ENCODE data around the gene SH3RF3. TPM values are rescaled to one million over a fixed set of nuclear protein-coding genes. Genes with fewer than 3 reads are reported as not detected.
A peak's percentile ranks its signal among the peaks of the same experiment; 100 is the strongest.

SH3RF3 gene
- total RNA-seq, 1 donor from 2014 or later = 2.1 TPM

DNA sequence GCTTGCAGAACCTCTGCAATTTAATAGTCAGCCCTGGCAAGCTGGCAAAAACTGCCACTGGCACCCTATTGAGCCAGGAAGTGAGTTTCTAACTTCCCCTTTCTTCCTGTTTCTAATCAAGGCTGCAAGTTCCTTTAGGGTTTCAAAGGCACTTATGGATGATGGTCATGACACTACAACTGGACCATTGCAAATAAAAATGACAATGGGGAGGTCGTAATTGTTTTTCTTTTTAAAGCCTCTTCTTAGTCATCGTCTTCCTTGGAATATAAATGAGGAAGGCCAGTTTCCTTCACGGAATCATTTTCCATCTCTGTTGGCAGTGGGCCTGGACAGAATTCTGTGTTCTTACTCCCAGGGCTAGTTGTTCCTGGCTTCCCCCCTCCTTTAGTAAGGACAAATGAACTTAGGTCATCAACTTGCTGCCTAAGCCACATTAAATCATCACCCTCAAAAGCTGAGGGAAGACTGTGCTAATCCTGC lies 35.8 kb downstream of the SH3RF3 start:
- no peak overlapping the region for H3K4me3 ChIP-seq (ENCODE audit: low read length in 3 of 3)
- peaks cover 27 to 47% (median 29%) of the 10 kb centered on the region in 3 donors for H3K4me1 ChIP-seq (ENCODE audit: control insufficient read depth in 3 of 3, insufficient read depth in 3 of 3, low read length in 3 of 3)
- H3K9me3 ChIP-seq (ENCODE audit: control insufficient read depth in 3 of 3, low read length in 3 of 3) = no peaks in the 10 kb centered on the region
- H3K36me3 ChIP-seq (ENCODE audit: control insufficient read depth in 3 of 3, insufficient read depth in 3 of 3, low read length in 3 of 3) = no peaks in the 10 kb centered on the region
- H3K27me3 ChIP-seq (ENCODE audit: control insufficient read depth in 3 of 3, insufficient read depth in 3 of 3, low read length in 3 of 3) = no peaks in the 10 kb centered on the region
- H3K9ac ChIP-seq (ENCODE audit: low read depth in 1 of 3, low read length in 3 of 3) = peak overlapping the region in 1 of 3 donors; percentile 24
- peak overlapping the region; percentile 9 for H3K27ac ChIP-seq (ENCODE audit: low read depth, low read length)

DNA sequence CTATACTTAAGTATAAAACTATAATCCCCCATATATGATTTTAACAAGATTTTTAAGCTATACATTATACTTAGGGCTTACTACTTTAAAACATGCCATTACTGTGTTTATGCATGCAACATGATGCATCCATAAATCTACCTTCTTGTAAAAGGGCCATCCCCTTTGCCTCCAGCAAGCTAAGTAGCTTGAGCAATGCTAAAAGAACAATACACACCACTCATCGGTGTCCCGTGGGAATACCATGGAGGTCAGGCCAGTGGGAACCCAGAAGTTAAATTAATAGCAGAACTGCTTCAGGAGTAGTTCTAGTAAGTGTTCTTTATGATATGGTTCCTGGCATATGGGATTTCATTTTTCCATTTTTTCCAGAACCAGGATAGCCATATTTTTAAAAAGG lies 37.8 kb downstream of the SH3RF3 start:
- H3K9ac ChIP-seq (ENCODE audit: low read depth in 1 of 3, low read length in 3 of 3) = no peak overlapping the region

DNA sequence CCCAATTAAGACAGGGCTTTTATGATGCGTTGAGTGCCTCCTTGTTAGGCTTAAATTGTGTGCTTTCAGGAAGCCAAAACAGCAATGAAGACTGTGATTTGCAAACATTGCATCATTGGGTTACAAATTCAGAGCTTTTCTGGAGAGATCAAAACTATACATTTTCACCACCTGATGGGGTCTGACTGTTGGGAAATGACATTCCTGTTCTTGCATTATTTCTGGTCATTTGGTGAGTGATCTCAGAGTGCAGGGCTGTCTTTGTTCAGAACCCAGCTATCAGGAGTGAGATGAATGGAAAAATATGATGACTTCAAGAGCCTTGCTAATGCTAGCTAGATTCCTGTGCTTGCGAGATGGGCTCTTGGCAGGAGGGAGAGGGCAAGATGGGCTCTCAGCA lies 39.1 kb downstream of the SH3RF3 start:
- Histone ChIP-seq H3K27ac (ENCODE audit: low read depth, low read length) (no peak overlapping the region), H3K4me1 (ENCODE audit: control insufficient read depth in 3 of 3, insufficient read depth in 3 of 3, low read length in 3 of 3) (peaks cover 41 to 56% (median 47%) of the 10 kb centered on the region in 3 donors), H3K27me3 (ENCODE audit: control insufficient read depth in 3 of 3, insufficient read depth in 3 of 3, low read length in 3 of 3) (no peaks in the 10 kb centered on the region)

More for the DNA sequence above, 37.8 kb downstream of the SH3RF3 start:
- Histone ChIP-seq H3K4me1 (ENCODE audit: control insufficient read depth in 3 of 3, insufficient read depth in 3 of 3, low read length in 3 of 3) (peaks cover 31 to 49% (median 39%) of the 10 kb centered on the region in 3 donors), H3K27ac (ENCODE audit: low read depth, low read length) (no peak overlapping the region), H3K4me3 (ENCODE audit: low read length in 3 of 3) (no peak overlapping the region), H3K36me3 (ENCODE audit: control insufficient read depth in 3 of 3, insufficient read depth in 3 of 3, low read length in 3 of 3) (no peaks in the 10 kb centered on the region), H3K9me3 (ENCODE audit: control insufficient read depth in 3 of 3, low read length in 3 of 3) (no peaks in the 10 kb centered on the region), H3K27me3 (ENCODE audit: control insufficient read depth in 3 of 3, insufficient read depth in 3 of 3, low read length in 3 of 3) (no peaks in the 10 kb centered on the region)

DNA sequence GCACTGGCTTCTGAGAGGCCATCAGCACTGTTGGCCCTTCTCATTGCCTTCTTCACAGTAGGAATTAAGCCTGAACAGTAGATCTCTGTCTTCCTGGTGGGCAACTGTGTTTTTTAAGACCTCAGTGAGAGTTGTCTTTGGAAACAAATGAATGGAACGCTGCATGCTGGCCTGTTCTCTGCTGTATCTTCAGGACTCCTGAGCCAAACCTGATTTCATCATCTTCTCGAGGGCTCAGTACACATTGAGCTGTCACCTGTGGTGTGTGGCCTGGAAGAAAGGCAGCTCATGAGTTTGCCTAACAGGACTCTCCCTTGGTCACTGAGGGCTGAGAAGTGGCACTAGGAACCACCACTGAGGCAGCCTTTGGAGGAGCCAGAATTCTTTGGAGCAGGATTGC lies 39.7 kb downstream of the SH3RF3 start:
- Histone ChIP-seq H3K9ac (ENCODE audit: low read depth in 1 of 3, low read length in 3 of 3) (peak overlapping the region in 1 of 3 donors; percentile 17), H3K27me3 (ENCODE audit: control insufficient read depth in 3 of 3, insufficient read depth in 3 of 3, low read length in 3 of 3) (no peaks in the 10 kb centered on the region), H3K27ac (ENCODE audit: low read depth, low read length) (no peak overlapping the region), H3K9me3 (ENCODE audit: control insufficient read depth in 3 of 3, low read length in 3 of 3) (no peaks in the 10 kb centered on the region), H3K4me3 (ENCODE audit: low read length in 3 of 3) (no peak overlapping the region), H3K4me1 (ENCODE audit: control insufficient read depth in 3 of 3, insufficient read depth in 3 of 3, low read length in 3 of 3) (peaks cover 45 to 58% (median 52%) of the 10 kb centered on the region in 3 donors), H3K36me3 (ENCODE audit: control insufficient read depth in 3 of 3, insufficient read depth in 3 of 3, low read length in 3 of 3) (no peaks in the 10 kb centered on the region)

More for the DNA sequence above, 39.1 kb downstream of the SH3RF3 start:
- Histone ChIP-seq H3K9ac (ENCODE audit: low read depth in 1 of 3, low read length in 3 of 3) (no peak overlapping the region), H3K9me3 (ENCODE audit: control insufficient read depth in 3 of 3, low read length in 3 of 3) (no peaks in the 10 kb centered on the region), H3K4me3 (ENCODE audit: low read length in 3 of 3) (no peak overlapping the region), H3K36me3 (ENCODE audit: control insufficient read depth in 3 of 3, insufficient read depth in 3 of 3, low read length in 3 of 3) (no peaks in the 10 kb centered on the region)

DNA sequence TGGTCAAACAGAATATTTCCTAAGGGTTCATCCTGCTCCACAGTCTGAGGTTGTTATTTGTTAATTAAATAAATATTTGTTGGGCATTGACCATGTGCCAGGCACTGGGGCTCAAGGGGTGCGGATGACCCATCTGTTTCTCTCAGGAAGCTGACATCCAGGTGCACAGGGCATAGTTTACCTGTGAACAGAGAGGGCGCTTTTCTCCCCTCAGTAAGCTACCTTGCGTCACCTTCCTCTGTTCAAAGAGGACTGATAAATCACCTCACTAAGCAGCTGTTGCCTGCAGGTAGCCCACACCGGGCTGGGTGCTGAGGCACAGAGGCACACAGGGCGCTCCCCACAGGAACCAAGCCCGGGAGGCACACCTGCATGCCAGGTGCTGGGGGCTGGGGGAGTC lies 41.6 kb downstream of the SH3RF3 start:
- Histone ChIP-seq H3K27ac (ENCODE audit: low read depth, low read length) (no peak overlapping the region), H3K4me3 (ENCODE audit: low read length in 3 of 3) (no peak overlapping the region), H3K36me3 (ENCODE audit: control insufficient read depth in 3 of 3, insufficient read depth in 3 of 3, low read length in 3 of 3) (no peaks in the 10 kb centered on the region), H3K9ac (ENCODE audit: low read depth in 1 of 3, low read length in 3 of 3) (peak overlapping the region in 1 of 3 donors; percentile 60), H3K4me1 (ENCODE audit: control insufficient read depth in 3 of 3, insufficient read depth in 3 of 3, low read length in 3 of 3) (peaks cover 35 to 58% (median 51%) of the 10 kb centered on the region in 3 donors), H3K27me3 (ENCODE audit: control insufficient read depth in 3 of 3, insufficient read depth in 3 of 3, low read length in 3 of 3) (no peaks in the 10 kb centered on the region), H3K9me3 (ENCODE audit: control insufficient read depth in 3 of 3, low read length in 3 of 3) (peaks cover 0 to 2% (median 0%) of the 10 kb centered on the region in 3 donors)

DNA sequence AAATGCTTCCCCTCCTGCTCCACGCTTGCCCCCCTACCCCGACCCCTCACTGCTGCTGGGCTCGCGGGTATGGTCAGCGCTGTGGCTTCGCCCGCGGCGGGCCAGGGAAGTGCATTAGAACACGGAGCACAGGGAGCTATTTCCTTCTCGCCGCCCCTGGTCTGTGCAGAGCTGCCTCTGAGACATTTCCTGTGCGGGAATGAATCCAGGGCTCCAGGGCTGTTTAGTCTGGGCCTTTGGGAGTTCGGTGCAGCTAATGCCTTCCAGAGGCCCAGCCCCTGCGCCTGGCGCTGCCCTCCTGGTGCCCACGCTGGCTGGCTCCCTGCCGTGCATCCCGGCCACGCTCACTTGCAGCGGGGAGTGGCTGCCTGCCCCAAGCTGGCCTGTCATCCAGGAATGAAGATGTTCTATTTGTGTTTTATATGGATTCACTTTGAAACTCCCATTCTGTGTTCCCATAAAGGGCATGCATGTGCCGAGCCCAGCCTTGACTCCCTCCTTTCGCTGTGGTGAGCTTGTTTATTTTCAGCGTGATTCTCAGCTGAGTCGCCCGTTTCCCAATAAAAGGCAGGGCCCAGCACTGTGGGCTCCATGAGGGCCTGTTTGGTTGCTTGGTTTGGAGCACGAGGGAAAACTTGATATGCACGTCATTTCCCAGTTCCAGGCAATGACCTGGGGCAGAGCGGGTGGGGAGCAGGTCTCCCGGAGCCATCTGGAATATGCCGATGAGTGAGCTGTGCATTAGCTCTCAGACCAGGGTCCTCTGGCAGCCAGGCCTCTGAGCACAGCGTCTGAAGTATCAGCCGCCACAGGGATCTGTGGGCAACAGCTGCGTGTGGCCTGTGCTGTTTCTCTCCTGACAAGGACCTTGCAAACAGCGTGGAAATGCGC lies 42.7 kb downstream of the SH3RF3 start:
- no peaks in the 10 kb centered on the region for H3K27me3 ChIP-seq (ENCODE audit: control insufficient read depth in 3 of 3, insufficient read depth in 3 of 3, low read length in 3 of 3)
- H3K4me1 ChIP-seq (ENCODE audit: control insufficient read depth in 3 of 3, insufficient read depth in 3 of 3, low read length in 3 of 3) = peaks cover 41 to 62% (median 56%) of the 10 kb centered on the region in 3 donors
- peak overlapping the region; percentile 27 to 79 (median 62) for H3K9ac ChIP-seq (ENCODE audit: low read depth in 1 of 3, low read length in 3 of 3)
- H3K9me3 ChIP-seq (ENCODE audit: control insufficient read depth in 3 of 3, low read length in 3 of 3) = peaks cover 0 to 2% (median 0%) of the 10 kb centered on the region in 3 donors
- H3K36me3 ChIP-seq (ENCODE audit: control insufficient read depth in 3 of 3, insufficient read depth in 3 of 3, low read length in 3 of 3) = no peaks in the 10 kb centered on the region
- H3K27ac ChIP-seq (ENCODE audit: low read depth, low read length) = peak overlapping the region; percentile 83
- peak overlapping the region in 2 of 3 donors; percentile 18 to 56 for H3K4me3 ChIP-seq (ENCODE audit: low read length in 3 of 3)

DNA sequence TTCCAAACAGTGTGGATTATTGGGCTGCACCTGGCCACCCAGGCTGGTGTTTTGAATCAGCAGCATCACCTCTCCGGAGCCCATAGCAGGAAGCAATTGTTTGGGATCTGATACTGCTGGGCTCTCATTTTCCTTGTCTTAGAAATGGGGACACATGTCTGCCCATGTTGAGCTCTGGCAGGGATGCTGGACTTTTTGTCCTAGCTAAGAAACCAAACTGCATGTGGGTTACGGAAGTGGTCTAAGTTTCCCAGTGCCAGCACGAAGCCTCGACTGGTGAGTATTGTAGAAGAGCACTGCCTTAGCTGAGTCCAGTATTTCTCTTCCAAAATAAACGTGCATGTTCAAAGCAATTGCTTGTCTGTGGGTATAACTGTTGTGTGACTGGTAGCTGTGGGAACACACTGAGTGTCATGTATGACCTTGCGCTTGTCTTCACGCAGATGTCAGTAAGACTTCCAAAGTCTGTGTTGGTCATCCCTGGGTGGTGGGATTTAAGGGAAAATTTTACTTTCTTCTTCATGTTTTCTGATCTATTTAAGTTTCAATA lies 43.6 kb downstream of the SH3RF3 start:
- Histone ChIP-seq H3K4me1 (ENCODE audit: control insufficient read depth in 3 of 3, insufficient read depth in 3 of 3, low read length in 3 of 3) (peaks cover 50 to 71% (median 65%) of the 10 kb centered on the region in 3 donors), H3K27me3 (ENCODE audit: control insufficient read depth in 3 of 3, insufficient read depth in 3 of 3, low read length in 3 of 3) (no peaks in the 10 kb centered on the region), H3K36me3 (ENCODE audit: control insufficient read depth in 3 of 3, insufficient read depth in 3 of 3, low read length in 3 of 3) (no peaks in the 10 kb centered on the region), H3K27ac (ENCODE audit: low read depth, low read length) (peak overlapping the region; percentile 83), H3K9ac (ENCODE audit: low read depth in 1 of 3, low read length in 3 of 3) (peak overlapping the region in 2 of 3 donors; percentile 28 to 79), H3K4me3 (ENCODE audit: low read length in 3 of 3) (peak overlapping the region in 1 of 3 donors; percentile 35), H3K9me3 (ENCODE audit: control insufficient read depth in 3 of 3, low read length in 3 of 3) (peaks cover 0 to 2% (median 0%) of the 10 kb centered on the region in 3 donors)

DNA sequence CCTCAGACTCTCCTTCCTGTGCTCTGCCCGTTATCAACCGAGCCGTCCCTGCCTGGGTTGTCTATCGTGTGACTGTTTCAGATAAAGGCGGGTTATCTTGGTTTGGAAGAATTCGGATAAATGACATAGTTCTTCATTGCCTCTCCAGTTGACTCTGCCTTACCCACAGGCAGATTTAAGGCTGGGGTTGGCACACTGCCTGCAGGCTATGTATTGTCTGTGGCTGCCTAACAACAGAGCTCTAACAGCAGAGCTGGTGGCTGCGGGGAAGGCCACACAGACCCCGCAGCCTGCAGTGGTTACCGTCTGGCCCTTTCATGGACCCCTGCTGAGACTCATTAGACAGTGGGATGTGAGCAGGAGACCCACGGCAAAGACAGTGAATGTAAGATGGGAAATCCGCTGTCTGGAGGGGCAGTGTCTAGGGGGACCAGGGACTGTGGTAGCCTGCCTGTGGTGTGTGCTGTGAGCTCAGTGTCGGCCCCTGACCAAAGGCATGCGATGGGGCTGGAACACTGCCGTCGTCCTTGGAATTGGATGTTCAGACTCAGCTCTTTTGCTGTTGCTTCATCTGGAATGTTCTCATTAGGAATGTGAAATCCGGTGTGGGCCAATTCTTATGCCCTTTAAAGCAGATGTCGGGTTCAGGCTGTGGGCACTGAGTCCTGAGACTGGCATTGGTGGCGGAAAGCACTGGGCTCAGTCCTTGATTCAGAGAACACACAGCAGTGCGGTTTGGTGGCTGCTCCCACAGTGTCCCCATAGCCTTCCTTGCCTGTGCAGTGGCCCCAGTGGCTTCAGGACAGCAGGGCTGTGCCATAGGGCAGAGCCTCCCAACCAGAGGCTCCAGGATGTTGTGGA lies 44.5 kb downstream of the SH3RF3 start:
- Histone ChIP-seq H3K4me3 (ENCODE audit: low read length in 3 of 3) (peak overlapping the region in 2 of 3 donors; percentile 28 to 52), H3K36me3 (ENCODE audit: control insufficient read depth in 3 of 3, insufficient read depth in 3 of 3, low read length in 3 of 3) (no peaks in the 10 kb centered on the region), H3K9ac (ENCODE audit: low read depth in 1 of 3, low read length in 3 of 3) (peak overlapping the region; percentile 57 to 87 (median 80)), H3K4me1 (ENCODE audit: control insufficient read depth in 3 of 3, insufficient read depth in 3 of 3, low read length in 3 of 3) (peaks cover 53 to 69% (median 66%) of the 10 kb centered on the region in 3 donors), H3K27me3 (ENCODE audit: control insufficient read depth in 3 of 3, insufficient read depth in 3 of 3, low read length in 3 of 3) (no peaks in the 10 kb centered on the region), H3K27ac (ENCODE audit: low read depth, low read length) (peak overlapping the region; percentile 83), H3K9me3 (ENCODE audit: control insufficient read depth in 3 of 3, low read length in 3 of 3) (peaks cover 0 to 2% (median 0%) of the 10 kb centered on the region in 3 donors)

DNA sequence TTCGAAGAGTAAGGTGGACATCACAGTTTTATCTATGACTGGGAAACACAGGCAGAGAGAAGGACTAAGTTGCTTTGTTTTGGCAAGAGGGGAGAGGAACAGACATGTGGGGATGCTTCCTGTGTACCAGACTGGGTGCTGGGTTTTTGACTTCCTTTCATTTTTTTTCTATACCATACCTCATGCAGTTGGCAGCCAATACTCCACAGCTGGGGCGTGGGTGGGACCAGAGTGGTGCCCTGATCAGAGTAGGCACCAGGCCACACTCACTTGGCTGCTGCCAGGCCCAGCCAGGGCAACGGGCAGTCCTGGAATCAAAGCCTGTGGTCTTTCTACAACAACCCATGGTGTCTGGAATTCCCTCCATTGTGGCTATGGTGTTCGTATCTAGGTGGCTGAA lies 45.2 kb downstream of the SH3RF3 start:
- H3K9ac ChIP-seq (ENCODE audit: low read depth in 1 of 3, low read length in 3 of 3) = peak overlapping the region in 2 of 3 donors; percentile 59 to 87
- H3K4me1 ChIP-seq (ENCODE audit: control insufficient read depth in 3 of 3, insufficient read depth in 3 of 3, low read length in 3 of 3) = peaks cover 51 to 63% (median 59%) of the 10 kb centered on the region in 3 donors
- peak overlapping the region in 2 of 3 donors; percentile 28 to 52 for H3K4me3 ChIP-seq (ENCODE audit: low read length in 3 of 3)
- H3K9me3 ChIP-seq (ENCODE audit: control insufficient read depth in 3 of 3, low read length in 3 of 3) = peaks cover 0 to 2% (median 0%) of the 10 kb centered on the region in 3 donors
- peak overlapping the region; percentile 83 for H3K27ac ChIP-seq (ENCODE audit: low read depth, low read length)
- H3K36me3 ChIP-seq (ENCODE audit: control insufficient read depth in 3 of 3, insufficient read depth in 3 of 3, low read length in 3 of 3) = no peaks in the 10 kb centered on the region
- no peaks in the 10 kb centered on the region for H3K27me3 ChIP-seq (ENCODE audit: control insufficient read depth in 3 of 3, insufficient read depth in 3 of 3, low read length in 3 of 3)

All from skeletal muscle tissue (tissue), 4 donors.